ENCODE data around the gene CREBL2. TPM values are rescaled to one million over a fixed set of nuclear protein-coding genes. Genes with fewer than 3 reads are reported as not detected.
A peak's percentile ranks its signal among the peaks of the same experiment; 100 is the strongest.
"Not testable (repeated sequence)": the region's sequence is repeated elsewhere in the genome, so short reads cannot be mapped to it uniquely, and the experiment has no call there.

The CREBL2 gene
- total and polyA plus RNA-seq, 10 donors, result 14.3 to 76.0 (median 49.2) TPM

- Histone ChIP-seq H3K36me3 (no peaks in the 10 kb centered on the region), H3K4me3 (no peak overlapping the region), H3K27ac (no peak overlapping the region), H3K9me3 (no peaks in the 10 kb centered on the region), H3K4me1 (peaks cover 0 to 16% (median 2%) of the 10 kb centered on the region in 6 donors), H3K27me3 (replicated peaks in 1 of 7) (no peaks in the 10 kb centered on the region)
- no peak for DNase-seq
- 84 to 96% (median 94%) methylated on average over 3 of the region's 3 CpGs for WGBS, 5 donors
- TF ChIP-seq CTCF (IDR thresholded peaks at IDR 0.05 in 8 of 11, conservative IDR thresholded peaks at IDR 0.05 in 3 of 11) (no peak), POLR2A (IDR thresholded peaks at IDR 0.05) (no peak), POLR2AphosphoS5 (IDR thresholded peaks at IDR 0.05) (no peak)
- intact Hi-C loops (cut with DNase I; ENCODE audit: low total_unique reads), result no loop called here
Measured at GRCh38 chr12:12577786-12578185, 33.9 kb upstream of the CREBL2 start.

- DNase-seq; H3K27ac ChIP-seq; H3K36me3 ChIP-seq; H3K4me3 ChIP-seq; H3K27me3 ChIP-seq (replicated peaks in 1 of 7); intact Hi-C loops (cut with DNase I; ENCODE audit: low total_unique reads); H3K9me3 ChIP-seq: not testable (repeated sequence)
- H3K4me1 ChIP-seq, result peaks cover 0 to 44% (median 14%) of the 10 kb centered on the region in 6 donors
- 87 to 98% (median 95%) methylated on average over 1 of the region's 1 CpG for WGBS, 5 donors
Measured at GRCh38 chr12:12580716-12581115, 31.0 kb upstream of the CREBL2 start.

- no peak for DNase-seq
- Histone ChIP-seq H3K27me3 (replicated peaks in 1 of 7) (no peaks in the 10 kb centered on the region), H3K4me3 (peak overlapping the region in 1 of 8 donors; percentile 3), H3K27ac (peak overlapping the region in 3 of 8 donors; percentile 46 to 67 (median 50)), H3K4me1 (peaks cover 0 to 39% (median 15%) of the 10 kb centered on the region in 6 donors), H3K36me3 (no peaks in the 10 kb centered on the region), H3K9me3 (no peaks in the 10 kb centered on the region)
- intact Hi-C loops (cut with DNase I; ENCODE audit: low total_unique reads), result no loop called here
- TF ChIP-seq POLR2AphosphoS5 (IDR thresholded peaks at IDR 0.05), result no peak
- TF ChIP-seq POLR2A (IDR thresholded peaks at IDR 0.05), result no peak
- no peak for TF ChIP-seq CTCF (IDR thresholded peaks at IDR 0.05 in 8 of 11, conservative IDR thresholded peaks at IDR 0.05 in 3 of 11)
- 49 to 62% (median 59%) methylated on average over 4 of the region's 4 CpGs for WGBS, 5 donors
Measured at GRCh38 chr12:12582193-12582881, 29.3 kb upstream of the CREBL2 start.

- Histone ChIP-seq H3K4me3 (peak overlapping the region in 1 of 8 donors; percentile 3), H3K4me1 (peaks cover 0 to 39% (median 15%) of the 10 kb centered on the region in 6 donors), H3K27me3 (replicated peaks in 1 of 7) (no peaks in the 10 kb centered on the region), H3K27ac (peak overlapping the region in 3 of 8 donors; percentile 46 to 67 (median 50)), H3K9me3 (no peaks in the 10 kb centered on the region), H3K36me3 (no peaks in the 10 kb centered on the region)
- TF ChIP-seq POLR2AphosphoS5 (IDR thresholded peaks at IDR 0.05), result peak in 1 of 3 donors; percentile 49
- TF ChIP-seq CTCF (IDR thresholded peaks at IDR 0.05 in 8 of 11, conservative IDR thresholded peaks at IDR 0.05 in 3 of 11), result no peak
- no peak for TF ChIP-seq POLR2A (IDR thresholded peaks at IDR 0.05)
- no peak for DNase-seq
- WGBS, 5 donors, result 40 to 55% (median 53%) methylated on average over 6 of the region's 6 CpGs
- intact Hi-C loops (cut with DNase I; ENCODE audit: low total_unique reads), result no loop called here
Measured at GRCh38 chr12:12582895-12583303, 28.8 kb upstream of the CREBL2 start.

Measured in spleen (tissue), 11 donors.